ENCODE measurements around the gene NCOR2. TPM values are rescaled to one million over a fixed set of nuclear protein-coding genes. Genes with fewer than 3 reads are reported as not detected.

Gene NCOR2
- total and polyA plus RNA-seq, 2 of the 4 experiments (the other 2 are of a cell fraction) = 12.9 to 40.8 TPM

- TF ChIP-seq RAD21 (IDR thresholded peaks at IDR 0.05; ENCODE audit: low read length) = peak; percentile 70
- TF ChIP-seq SMC3 (IDR thresholded peaks at IDR 0.05; ENCODE audit: low read depth, low read length) = peak; percentile 64
- no peak for TF ChIP-seq CEBPB (IDR thresholded peaks at IDR 0.05; ENCODE audit: low read depth, low read length)
- TF ChIP-seq MAFK (IDR thresholded peaks at IDR 0.05; ENCODE audit: low read depth, low read length) = no peak
These were observed 1.3 kb upstream of the NCOR2 start (continued) for GRCh38 chr12:124568431-124569374.

All from IMR-90 (cell line).